ENCODE measurements around the gene KAZN.

The KAZN gene

DNA sequence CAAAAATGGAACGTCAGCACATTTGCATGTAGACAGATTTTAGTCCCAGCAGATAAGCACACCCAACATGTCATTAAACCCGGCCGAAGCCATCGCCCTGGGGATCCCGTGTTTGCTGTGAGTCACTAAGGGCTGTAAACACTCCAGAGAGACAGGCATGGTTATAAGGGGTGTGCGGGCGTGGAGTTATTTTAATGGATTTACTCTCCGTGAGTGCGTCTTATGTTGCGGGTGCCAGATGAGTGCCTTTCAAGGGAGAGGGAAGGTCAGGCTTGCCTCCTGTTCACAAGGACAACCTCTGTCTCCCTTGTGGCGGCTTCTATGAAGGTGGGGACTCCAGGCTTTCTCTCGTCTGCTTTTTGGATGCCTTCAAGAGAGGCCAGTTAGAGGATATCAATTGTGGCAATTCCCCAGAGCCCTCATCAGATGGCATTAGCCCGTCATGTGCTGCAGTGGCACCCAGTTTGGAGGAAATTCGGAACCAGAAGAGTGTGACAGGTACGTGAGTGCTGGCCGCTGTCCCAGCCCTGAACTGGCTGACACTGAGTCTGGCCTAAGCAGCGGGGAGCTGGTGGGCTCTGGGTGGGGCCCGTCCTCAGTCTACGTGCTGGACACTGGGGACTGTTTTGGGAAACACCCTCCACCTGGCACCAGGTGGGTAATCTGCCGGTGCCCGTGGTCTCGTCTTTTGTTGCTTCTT, 331.2 kb downstream of the KAZN start:
- Mint-ChIP-seq H3K4me1 (peaks cover 6% of the 10 kb centered on the region), H3K27me3 (peaks cover 35% of the 10 kb centered on the region), H3K9me3 (no peaks in the 10 kb centered on the region), H3K36me3 (no peaks in the 10 kb centered on the region), H3K4me3 (no peak overlapping the region), H3K27ac (no peak overlapping the region)
- no peak for ATAC-seq

- Mint-ChIP-seq H3K4me1 (no peaks in the 10 kb centered on the region), H3K9me3 (no peaks in the 10 kb centered on the region), H3K36me3 (no peaks in the 10 kb centered on the region), H3K4me3 (no peak overlapping the region), H3K27ac (no peak overlapping the region), H3K27me3 (peaks cover 27% of the 10 kb centered on the region)
- ATAC-seq, result no peak
Observed at GRCh38 chr1:14930247-14930965, 331.9 kb downstream of the KAZN start.

GRCh38 chr1:14932034-14932638, 333.7 kb downstream of the KAZN start:
- H3K27ac Mint-ChIP-seq, result no peak overlapping the region
- no peak overlapping the region for H3K4me3 Mint-ChIP-seq
- peaks cover 18% of the 10 kb centered on the region for H3K27me3 Mint-ChIP-seq
- H3K4me1 Mint-ChIP-seq, result no peaks in the 10 kb centered on the region
- no peaks in the 10 kb centered on the region for H3K9me3 Mint-ChIP-seq
- no peaks in the 10 kb centered on the region for H3K36me3 Mint-ChIP-seq
- ATAC-seq, result no peak

DNA sequence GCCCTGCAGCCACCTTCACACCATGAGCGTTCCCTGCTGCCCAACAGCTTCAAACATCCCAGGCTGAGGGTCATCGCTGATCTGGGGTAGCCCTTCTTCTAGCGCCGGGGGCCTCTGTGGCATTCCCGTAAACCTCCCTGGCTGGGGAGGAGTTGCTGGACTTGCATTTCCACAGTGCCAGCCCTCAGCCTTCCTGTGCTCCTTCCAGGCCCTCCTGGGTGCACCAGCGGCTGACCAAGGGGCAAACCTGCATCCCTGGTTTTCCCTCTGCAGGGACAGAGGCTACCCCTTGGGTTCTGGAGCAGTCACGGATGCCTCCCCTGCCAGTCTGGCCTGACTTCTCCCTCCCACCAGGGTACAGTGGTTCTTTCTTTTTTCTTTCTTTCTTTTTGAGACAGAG, 336.4 kb downstream of the KAZN start:
- Mint-ChIP-seq H3K4me1 (no peaks in the 10 kb centered on the region), H3K36me3 (no peaks in the 10 kb centered on the region), H3K4me3 (no peak overlapping the region), H3K27ac (no peak overlapping the region), H3K9me3 (no peaks in the 10 kb centered on the region), H3K27me3 (peaks cover 15% of the 10 kb centered on the region)
- no peak for ATAC-seq

DNA sequence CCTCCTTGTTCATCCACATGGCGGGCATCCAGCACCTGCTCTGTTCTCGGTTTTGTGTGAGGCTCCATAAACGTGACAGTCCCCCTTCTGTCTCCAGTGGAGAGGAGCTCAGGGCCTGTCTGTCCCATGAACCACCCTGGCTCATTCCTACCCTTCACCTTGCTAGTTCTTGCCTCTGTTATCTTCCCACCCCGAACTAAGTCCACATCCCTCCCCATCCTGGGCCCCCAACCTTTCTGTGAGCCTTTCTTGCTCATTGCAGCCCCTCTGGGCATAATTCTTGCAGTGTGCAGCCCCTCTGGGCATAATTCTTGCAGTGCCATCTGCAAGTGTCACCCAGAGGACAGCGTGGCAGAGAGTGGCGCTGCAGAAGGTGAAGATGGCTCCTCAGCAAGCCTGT, 338.3 kb downstream of the KAZN start:
- Mint-ChIP-seq H3K4me3 (no peak overlapping the region), H3K4me1 (no peaks in the 10 kb centered on the region), H3K9me3 (no peaks in the 10 kb centered on the region), H3K27ac (no peak overlapping the region), H3K27me3 (peaks cover 15% of the 10 kb centered on the region), H3K36me3 (no peaks in the 10 kb centered on the region)
- ATAC-seq, result no peak

DNA sequence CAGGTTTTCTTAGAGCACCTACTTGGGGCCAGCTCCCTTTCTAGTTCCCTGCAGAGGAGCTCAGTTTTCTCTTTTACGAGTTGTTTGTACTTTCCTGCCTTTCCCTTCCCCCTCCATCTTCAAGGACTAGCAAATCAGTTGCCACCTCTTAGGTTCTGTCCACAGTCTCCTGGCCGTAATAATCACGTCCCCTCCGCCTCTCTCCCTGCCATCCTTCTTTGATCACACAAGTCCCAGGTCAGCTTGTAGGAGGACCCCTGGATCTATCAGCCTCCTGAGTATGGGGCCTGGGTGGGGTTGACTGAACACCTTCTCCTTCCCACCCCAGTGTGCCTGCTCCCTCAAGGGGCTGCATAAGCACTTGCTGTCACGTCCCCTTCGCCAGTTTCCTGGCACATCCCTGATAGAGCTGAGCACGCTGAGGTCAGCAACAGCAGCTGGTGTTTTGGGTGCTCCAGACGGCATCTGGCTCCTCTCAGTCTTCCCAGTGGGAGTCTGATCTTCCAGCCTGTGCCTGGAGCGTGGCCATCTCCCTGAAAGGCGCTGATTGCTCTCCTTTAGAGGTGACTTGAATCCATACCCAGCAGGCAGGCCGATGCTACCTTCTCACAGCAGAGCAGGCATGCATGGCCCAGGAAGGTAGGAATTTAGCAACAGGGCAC, 338.9 kb downstream of the KAZN start:
- Mint-ChIP-seq H3K36me3 (no peaks in the 10 kb centered on the region), H3K4me3 (no peak overlapping the region), H3K4me1 (no peaks in the 10 kb centered on the region), H3K9me3 (no peaks in the 10 kb centered on the region), H3K27me3 (peaks cover 15% of the 10 kb centered on the region), H3K27ac (no peak overlapping the region)
- no peak for ATAC-seq

GRCh38 chr1:14939527-14940284, 341.2 kb downstream of the KAZN start:
- no peak overlapping the region for H3K27ac Mint-ChIP-seq
- ATAC-seq, result no peak

DNA sequence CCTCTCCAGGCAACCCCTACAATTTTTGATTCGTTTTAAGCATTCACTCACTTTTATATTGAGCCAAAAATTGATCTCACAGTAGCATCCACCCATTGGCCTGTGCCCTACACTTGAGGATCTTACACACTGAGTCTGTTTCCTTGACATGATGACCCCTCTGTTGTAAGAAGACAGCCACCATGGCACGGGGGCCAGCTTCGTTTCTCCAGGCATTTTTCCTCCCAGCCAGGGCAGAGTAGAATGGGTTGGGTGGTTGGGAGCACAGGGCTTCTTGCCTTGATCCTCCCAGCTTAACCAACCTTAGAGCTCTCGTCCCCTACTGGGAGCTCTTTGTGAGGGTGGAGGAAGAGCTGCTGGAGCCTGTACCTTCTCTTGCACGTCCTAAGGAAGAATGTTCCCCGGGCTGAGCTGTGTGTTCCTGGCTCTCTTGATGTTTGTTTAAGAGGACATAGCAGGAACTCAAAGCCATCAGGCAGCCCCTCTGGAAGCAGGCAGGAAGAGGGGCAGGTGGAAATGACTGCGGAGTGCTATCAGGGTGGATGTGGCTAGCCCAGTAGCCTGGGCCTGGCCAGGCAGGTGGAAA, 341.9 kb downstream of the KAZN start:
- no peaks in the 10 kb centered on the region for H3K4me1 Mint-ChIP-seq
- H3K27ac Mint-ChIP-seq, result no peak overlapping the region
- H3K9me3 Mint-ChIP-seq, result no peaks in the 10 kb centered on the region
- no peak overlapping the region for H3K4me3 Mint-ChIP-seq
- H3K36me3 Mint-ChIP-seq, result no peaks in the 10 kb centered on the region
- ATAC-seq, result no peak
- H3K27me3 Mint-ChIP-seq, result peaks cover 15% of the 10 kb centered on the region

More at GRCh38 chr1:14939527-14940284, 341.2 kb downstream of the KAZN start:
- H3K27me3 Mint-ChIP-seq, result peaks cover 15% of the 10 kb centered on the region
- no peaks in the 10 kb centered on the region for H3K4me1 Mint-ChIP-seq
- H3K9me3 Mint-ChIP-seq, result no peaks in the 10 kb centered on the region
- no peak overlapping the region for H3K4me3 Mint-ChIP-seq
- no peaks in the 10 kb centered on the region for H3K36me3 Mint-ChIP-seq

- Mint-ChIP-seq H3K9me3 (no peaks in the 10 kb centered on the region), H3K27me3 (peaks cover 10% of the 10 kb centered on the region), H3K4me1 (no peaks in the 10 kb centered on the region), H3K36me3 (no peaks in the 10 kb centered on the region), H3K4me3 (no peak overlapping the region), H3K27ac (no peak overlapping the region)
- ATAC-seq, result no peak
Observed at GRCh38 chr1:14941864-14942263, 343.4 kb downstream of the KAZN start.

DNA sequence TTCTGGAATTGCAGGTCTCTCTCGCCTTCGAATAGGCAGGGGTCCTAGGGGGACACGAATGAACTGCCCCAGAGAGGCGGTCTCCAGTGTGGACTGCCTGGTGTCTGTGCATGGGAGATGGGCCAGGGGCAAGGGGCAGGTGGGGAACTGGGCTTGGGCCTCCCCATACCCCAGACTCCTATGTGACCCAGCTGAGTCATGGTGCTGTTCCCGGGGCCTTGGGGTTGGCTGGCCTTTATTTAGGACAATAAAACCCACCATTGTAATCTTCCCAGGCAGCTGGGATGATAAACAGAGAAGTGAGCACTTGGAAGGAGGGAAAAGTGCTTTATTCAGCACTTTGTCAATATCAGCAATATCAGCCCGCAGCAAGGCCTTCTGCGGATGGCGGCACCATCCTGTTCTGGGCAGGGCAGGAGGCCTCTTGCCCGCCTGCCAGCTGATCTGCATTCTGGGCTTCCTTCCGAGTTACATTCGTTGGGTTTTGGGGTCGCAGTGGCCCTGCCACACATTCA, 346.0 kb downstream of the KAZN start:
- no peaks in the 10 kb centered on the region for H3K36me3 Mint-ChIP-seq
- H3K27ac Mint-ChIP-seq, result no peak overlapping the region
- no peaks in the 10 kb centered on the region for H3K9me3 Mint-ChIP-seq
- H3K27me3 Mint-ChIP-seq, result no peaks in the 10 kb centered on the region
- no peak overlapping the region for H3K4me3 Mint-ChIP-seq
- H3K4me1 Mint-ChIP-seq, result no peaks in the 10 kb centered on the region
- no peak for ATAC-seq

- H3K36me3 Mint-ChIP-seq, result no peaks in the 10 kb centered on the region
- H3K27me3 Mint-ChIP-seq, result no peaks in the 10 kb centered on the region
- H3K4me3 Mint-ChIP-seq, result no peak overlapping the region
- ATAC-seq, result no peak
- no peaks in the 10 kb centered on the region for H3K4me1 Mint-ChIP-seq
- H3K27ac Mint-ChIP-seq, result no peak overlapping the region
- no peaks in the 10 kb centered on the region for H3K9me3 Mint-ChIP-seq
Observed at GRCh38 chr1:14945132-14946010, 346.9 kb downstream of the KAZN start.

GRCh38 chr1:14946011-14946359, 347.5 kb downstream of the KAZN start:
- Mint-ChIP-seq H3K27ac (no peak overlapping the region), H3K4me3 (no peak overlapping the region), H3K27me3 (no peaks in the 10 kb centered on the region), H3K4me1 (no peaks in the 10 kb centered on the region), H3K9me3 (no peaks in the 10 kb centered on the region), H3K36me3 (no peaks in the 10 kb centered on the region)
- no peak for ATAC-seq

- H3K4me1 Mint-ChIP-seq, result no peaks in the 10 kb centered on the region
- H3K27me3 Mint-ChIP-seq, result no peaks in the 10 kb centered on the region
- no peak overlapping the region for H3K4me3 Mint-ChIP-seq
- ATAC-seq, result no peak
- no peaks in the 10 kb centered on the region for H3K36me3 Mint-ChIP-seq
- no peaks in the 10 kb centered on the region for H3K9me3 Mint-ChIP-seq
- no peak overlapping the region for H3K27ac Mint-ChIP-seq
Observed at GRCh38 chr1:14946684-14947238, 348.3 kb downstream of the KAZN start.

- Mint-ChIP-seq H3K4me1 (no peaks in the 10 kb centered on the region), H3K27ac (no peak overlapping the region), H3K27me3 (no peaks in the 10 kb centered on the region), H3K36me3 (no peaks in the 10 kb centered on the region), H3K4me3 (no peak overlapping the region), H3K9me3 (no peaks in the 10 kb centered on the region)
- ATAC-seq, result no peak
Observed at GRCh38 chr1:14947421-14947820, 348.9 kb downstream of the KAZN start.

All from stimulated activated memory B cell treated with anti-CD40 and anti-IgM and Interleukin-4, amounts not matched to agents 10 μg/mL and 1 μg/mL and 100 μg/mL, for 72 hours (primary cell).